GM12878 (cell line): ENCODE results near the gene RASD1.

Experiments
- CTCF ChIP-seq, 3 experiments: IDR thresholded peaks in 2 of 3; conservative IDR thresholded peaks in 1 of 3; 2 replicates each; pipeline ENCODE4 v1.5.1; 2011; ENCODE audit warnings: low read depth in 3 of 3, low read length in 3 of 3, mild to moderate bottlenecking in 3 of 3, control low read depth in 2 of 3, moderate library complexity in 2 of 3, inconsistent platforms in 1 of 3, mixed read lengths in 1 of 3; ENCODE audit not compliant: control insufficient read depth in 2 of 3, insufficient read depth in 1 of 3; ENCODE audit errors: extremely low read depth in 1 of 3
- HDAC2 ChIP-seq: fragments of 200-600 bp; sonication (generic); IDR thresholded peaks from 2 replicates; pipeline ENCODE4 v1.6.1; 2017
- KDM1A ChIP-seq: fragments of 200-600 bp; sonication (generic); IDR thresholded peaks from 2 replicates; pipeline ENCODE4 v1.6.1; 2016; ENCODE audit warnings: borderline replicate concordance
- NBN ChIP-seq: fragments of 450-650 bp; IDR thresholded peaks from 2 replicates; pipeline ENCODE4 v1.6.1; 2016
- NRF1 ChIP-seq: conservative IDR thresholded peaks from 2 replicates; pipeline ENCODE4 v1.6.1; 2011; ENCODE audit warnings: mild to moderate bottlenecking, low read depth, low read length, improper control_type of control experiment
- SPI1 ChIP-seq: IDR thresholded peaks from 2 replicates; pipeline ENCODE4 v1.6.1; 2011; ENCODE audit warnings: low read depth, mild to moderate bottlenecking, low read length, moderate library complexity, borderline replicate concordance; ENCODE audit not compliant: insufficient read depth
- USF2 ChIP-seq: IDR thresholded peaks from 2 replicates; pipeline ENCODE4 v1.6.1; 2011; ENCODE audit warnings: low read depth, low read length, improper control_type of control experiment, borderline replicate concordance
- ZNF592 ChIP-seq: fragments of 450-650 bp; IDR thresholded peaks from 2 replicates; pipeline ENCODE4 v1.6.1; 2017; ENCODE audit warnings: mild to moderate bottlenecking, moderate library complexity
- TF ChIP-seq, protein P1 (sequence below): IDR thresholded peaks from 2 replicates; pipeline ENCODE4 v1.6.1; 2011; ENCODE audit warnings: mild to moderate bottlenecking, low read depth, low read length, moderate library complexity; ENCODE audit not compliant: insufficient replicate concordance

DNA sequence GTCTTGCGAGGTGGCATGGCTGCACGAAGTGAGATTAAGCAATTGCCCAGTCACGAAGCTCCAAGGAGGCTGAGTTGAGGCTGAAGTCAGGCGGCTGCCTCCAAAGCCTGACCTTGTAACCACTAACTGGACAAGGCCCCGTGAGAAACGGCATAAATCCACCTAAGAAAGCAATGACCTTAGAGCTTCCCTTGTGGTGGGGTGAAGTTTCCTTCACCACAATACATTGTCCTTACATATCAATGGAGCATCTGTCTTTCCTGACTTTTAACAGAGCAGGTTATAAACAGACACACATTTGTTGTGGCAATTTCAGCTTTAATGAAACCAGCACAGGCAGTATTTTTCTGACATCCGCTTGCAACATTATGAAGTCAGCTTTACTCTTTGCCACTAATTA lies 21.9 kb downstream of the RASD1 start:
- no peak for TF ChIP-seq USF2
- TF ChIP-seq NBN, result no peak
- TF ChIP-seq ZNF592, result no peak
- no peak for TF ChIP-seq CTCF (IDR thresholded peaks at IDR 0.05 in 2 of 3, conservative IDR thresholded peaks at IDR 0.05 in 1 of 3; ENCODE audit: control insufficient read depth in 2 of 3, extremely low read depth in 1 of 3, insufficient read depth in 1 of 3, low read depth in 3 of 3, low read length in 3 of 3)
- no peak for TF ChIP-seq HDAC2
- TF ChIP-seq NRF1, result no peak
- no peak for TF ChIP-seq KDM1A
- no peak for TF ChIP-seq SPI1
- TF ChIP-seq, protein P1, sequence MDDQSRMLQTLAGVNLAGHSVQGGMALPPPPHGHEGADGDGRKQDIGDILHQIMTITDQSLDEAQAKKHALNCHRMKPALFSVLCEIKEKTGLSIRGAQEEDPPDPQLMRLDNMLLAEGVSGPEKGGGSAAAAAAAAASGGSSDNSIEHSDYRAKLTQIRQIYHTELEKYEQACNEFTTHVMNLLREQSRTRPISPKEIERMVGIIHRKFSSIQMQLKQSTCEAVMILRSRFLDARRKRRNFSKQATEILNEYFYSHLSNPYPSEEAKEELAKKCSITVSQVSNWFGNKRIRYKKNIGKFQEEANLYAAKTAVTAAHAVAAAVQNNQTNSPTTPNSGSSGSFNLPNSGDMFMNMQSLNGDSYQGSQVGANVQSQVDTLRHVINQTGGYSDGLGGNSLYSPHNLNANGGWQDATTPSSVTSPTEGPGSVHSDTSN, result no peak
